ENCODE data around the gene C2orf76.

C2orf76 gene

GRCh38 chr2:119324685-119325270, 41.9 kb downstream of the C2orf76 start:
- no peaks in the 10 kb centered on the region for H3K4me1 ChIP-seq (ENCODE audit: low read length)

GRCh38 chr2:119323459-119323858, 43.2 kb downstream of the C2orf76 start:
- H3K4me2 ChIP-seq (ENCODE audit: low read depth, low read length): no peak overlapping the region
- H3K9me2 ChIP-seq (replicated peaks; ENCODE audit: insufficient read depth, low read length): no peaks in the 10 kb centered on the region
- no peak overlapping the region for H3K9ac ChIP-seq (ENCODE audit: low read length)
- no peaks in the 10 kb centered on the region for H4K20me1 ChIP-seq (ENCODE audit: insufficient read depth, low read length)
- H3K4me1 ChIP-seq (ENCODE audit: low read length): no peaks in the 10 kb centered on the region
- DNase-seq: no peak
- no peaks in the 10 kb centered on the region for H3K9me3 ChIP-seq (replicated peaks; ENCODE audit: insufficient read depth, low read length)
- no peak overlapping the region for H3K4me3 ChIP-seq (ENCODE audit: low read length)
- no peak overlapping the region for H2AFZ ChIP-seq (ENCODE audit: low read length)
- no peak for TF ChIP-seq EZH2phosphoT487 (IDR thresholded peaks at IDR 0.05; ENCODE audit: low read length)
- no peak for TF ChIP-seq EZH2 (optimal IDR thresholded peaks at IDR 0.05; ENCODE audit: low read depth, low read length)
- TF ChIP-seq CTCF (IDR thresholded peaks at IDR 0.05; ENCODE audit: low read length): no peak
- no peaks in the 10 kb centered on the region for H3K36me3 ChIP-seq (replicated peaks; ENCODE audit: insufficient read depth, low read length)
- H3K79me2 ChIP-seq (ENCODE audit: low read length): no peaks in the 10 kb centered on the region
- no peak overlapping the region for H3K27ac ChIP-seq (ENCODE audit: low read length)
- H3F3A ChIP-seq (ENCODE audit: insufficient read depth, low read length): no peaks in the 10 kb centered on the region
- H3K27me3 ChIP-seq (replicated peaks; ENCODE audit: insufficient read depth, low read length): no peaks in the 10 kb centered on the region

More at GRCh38 chr2:119324685-119325270, 41.9 kb downstream of the C2orf76 start:
- Histone ChIP-seq H3K27me3 (replicated peaks; ENCODE audit: insufficient read depth, low read length) (no peaks in the 10 kb centered on the region), H3K9ac (ENCODE audit: low read length) (no peak overlapping the region), H2AFZ (ENCODE audit: low read length) (no peak overlapping the region), H3K36me3 (replicated peaks; ENCODE audit: insufficient read depth, low read length) (no peaks in the 10 kb centered on the region), H3K9me2 (replicated peaks; ENCODE audit: insufficient read depth, low read length) (no peaks in the 10 kb centered on the region), H3K4me2 (ENCODE audit: low read depth, low read length) (no peak overlapping the region), H3K27ac (ENCODE audit: low read length) (no peak overlapping the region), H3K9me3 (replicated peaks; ENCODE audit: insufficient read depth, low read length) (no peaks in the 10 kb centered on the region), H3K79me2 (ENCODE audit: low read length) (no peaks in the 10 kb centered on the region), H3K4me3 (ENCODE audit: low read length) (no peak overlapping the region), H4K20me1 (ENCODE audit: insufficient read depth, low read length) (no peaks in the 10 kb centered on the region), H3F3A (ENCODE audit: insufficient read depth, low read length) (no peaks in the 10 kb centered on the region)
- TF ChIP-seq EZH2 (optimal IDR thresholded peaks at IDR 0.05; ENCODE audit: low read depth, low read length): no peak
- TF ChIP-seq CTCF (IDR thresholded peaks at IDR 0.05; ENCODE audit: low read length): no peak
- TF ChIP-seq EZH2phosphoT487 (IDR thresholded peaks at IDR 0.05; ENCODE audit: low read length): no peak
- no peak for DNase-seq

- Histone ChIP-seq H3K4me3 (ENCODE audit: low read length) (no peak overlapping the region), H4K20me1 (ENCODE audit: insufficient read depth, low read length) (no peaks in the 10 kb centered on the region), H3K4me1 (ENCODE audit: low read length) (peaks cover 14% of the 10 kb centered on the region), H3K9me3 (replicated peaks; ENCODE audit: insufficient read depth, low read length) (no peaks in the 10 kb centered on the region), H3K36me3 (replicated peaks; ENCODE audit: insufficient read depth, low read length) (no peaks in the 10 kb centered on the region), H3K27ac (ENCODE audit: low read length) (no peak overlapping the region), H3K27me3 (replicated peaks; ENCODE audit: insufficient read depth, low read length) (no peaks in the 10 kb centered on the region), H3K9me2 (replicated peaks; ENCODE audit: insufficient read depth, low read length) (no peaks in the 10 kb centered on the region), H3K9ac (ENCODE audit: low read length) (no peak overlapping the region), H3K79me2 (ENCODE audit: low read length) (no peaks in the 10 kb centered on the region), H2AFZ (ENCODE audit: low read length) (no peak overlapping the region), H3F3A (ENCODE audit: insufficient read depth, low read length) (no peaks in the 10 kb centered on the region), H3K4me2 (ENCODE audit: low read depth, low read length) (no peak overlapping the region)
- TF ChIP-seq EZH2phosphoT487 (IDR thresholded peaks at IDR 0.05; ENCODE audit: low read length) (no peak), EZH2 (optimal IDR thresholded peaks at IDR 0.05; ENCODE audit: low read depth, low read length) (no peak), CTCF (IDR thresholded peaks at IDR 0.05; ENCODE audit: low read length) (no peak)
- DNase-seq: no peak
Measured at GRCh38 chr2:119319593-119319992, 47.0 kb downstream of the C2orf76 start.
